ENCODE results near the gene FGFR3. TPM values are rescaled to one million over a fixed set of nuclear protein-coding genes. Genes with fewer than 3 reads are reported as not detected.
"Not testable (repeated sequence)": the region's sequence is repeated elsewhere in the genome, so short reads cannot be mapped to it uniquely, and the experiment has no call there.

Gene FGFR3
- total RNA-seq, 1 donor from 2014 or later: 1.4 TPM

DNA sequence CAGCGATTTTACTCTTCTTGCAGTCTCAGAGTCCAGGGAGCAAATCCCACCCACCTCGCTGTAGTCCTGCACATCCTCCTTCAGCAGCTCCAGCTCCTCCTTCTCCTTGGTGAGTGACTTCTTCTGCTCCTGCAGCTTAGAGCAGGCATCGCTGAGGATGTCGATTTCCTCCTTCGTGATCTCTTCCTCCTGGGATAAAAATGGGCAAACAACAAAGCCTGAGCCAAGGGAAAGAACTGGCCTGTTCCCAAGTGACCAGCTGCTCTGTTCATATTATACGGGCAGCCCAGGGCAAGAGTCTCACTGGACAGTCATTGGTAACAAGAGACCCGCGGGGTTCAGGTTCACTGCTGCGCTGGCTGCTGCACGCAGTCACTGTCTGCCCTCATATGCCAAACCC, 26.2 kb downstream of the FGFR3 start:
- DNase-seq: no peak

DNA sequence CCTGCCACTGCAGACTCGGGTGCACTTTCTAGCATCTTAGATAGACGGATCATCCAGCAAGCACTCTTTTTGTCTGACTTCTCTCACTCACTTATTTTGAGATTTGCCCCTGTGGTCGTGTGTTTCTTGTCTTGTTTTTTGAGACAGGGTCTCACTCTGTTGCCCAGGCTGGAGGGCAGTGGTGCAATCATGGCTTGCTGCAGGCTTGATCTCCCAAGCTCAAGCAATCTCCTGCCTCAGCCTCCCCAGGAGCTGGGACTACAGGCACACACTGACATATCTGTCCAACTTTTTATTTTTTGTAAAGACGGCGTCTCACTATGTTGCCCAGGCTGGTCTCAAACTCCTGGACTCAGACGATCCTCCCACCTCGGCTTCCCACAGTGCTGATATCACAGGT, 26.7 kb downstream of the FGFR3 start:
- DNase-seq: no peak

DNA sequence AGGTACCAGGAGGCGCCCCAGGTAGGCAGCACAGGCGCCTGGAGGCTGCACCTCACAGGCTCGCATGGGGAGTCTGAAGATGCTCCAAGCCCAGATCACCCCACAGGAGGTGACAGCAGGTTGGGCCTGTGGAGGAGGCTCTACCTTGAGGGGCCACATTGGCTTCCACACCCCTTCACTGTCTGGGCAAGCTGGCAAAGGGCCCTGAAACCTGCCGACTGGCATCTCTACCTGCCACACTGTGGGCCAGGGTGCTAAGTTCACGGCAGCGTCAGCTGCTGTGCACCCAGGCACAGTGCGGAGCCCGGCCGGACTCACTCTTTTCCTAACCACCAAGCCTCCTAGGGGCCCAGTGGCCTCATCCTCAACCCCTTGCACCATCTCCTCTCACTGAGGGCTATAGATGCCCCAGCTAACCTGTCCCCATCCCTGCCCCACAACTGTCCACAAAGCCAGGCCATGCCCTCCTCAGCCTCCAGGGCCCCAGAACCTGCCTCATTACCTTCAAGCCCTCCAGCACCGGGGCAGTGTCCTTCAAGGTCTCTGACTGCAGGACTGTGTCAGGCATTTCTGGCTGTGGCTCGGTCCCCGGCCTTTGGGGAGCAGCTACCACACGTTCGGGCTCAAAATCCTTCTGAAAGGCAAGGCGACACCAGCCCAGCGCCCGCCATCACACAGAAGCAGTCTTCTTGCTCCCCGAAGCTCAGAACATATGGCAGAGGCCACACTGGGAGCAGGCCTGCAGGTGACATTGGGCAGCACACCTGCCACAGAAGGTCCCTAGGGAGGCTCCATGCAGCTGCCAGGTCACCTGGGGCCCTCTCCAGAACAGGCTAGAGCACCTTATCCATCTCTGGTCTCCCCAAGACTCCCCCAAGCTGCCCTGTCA, 28.8 kb downstream of the FGFR3 start:
- no peak for DNase-seq

DNA sequence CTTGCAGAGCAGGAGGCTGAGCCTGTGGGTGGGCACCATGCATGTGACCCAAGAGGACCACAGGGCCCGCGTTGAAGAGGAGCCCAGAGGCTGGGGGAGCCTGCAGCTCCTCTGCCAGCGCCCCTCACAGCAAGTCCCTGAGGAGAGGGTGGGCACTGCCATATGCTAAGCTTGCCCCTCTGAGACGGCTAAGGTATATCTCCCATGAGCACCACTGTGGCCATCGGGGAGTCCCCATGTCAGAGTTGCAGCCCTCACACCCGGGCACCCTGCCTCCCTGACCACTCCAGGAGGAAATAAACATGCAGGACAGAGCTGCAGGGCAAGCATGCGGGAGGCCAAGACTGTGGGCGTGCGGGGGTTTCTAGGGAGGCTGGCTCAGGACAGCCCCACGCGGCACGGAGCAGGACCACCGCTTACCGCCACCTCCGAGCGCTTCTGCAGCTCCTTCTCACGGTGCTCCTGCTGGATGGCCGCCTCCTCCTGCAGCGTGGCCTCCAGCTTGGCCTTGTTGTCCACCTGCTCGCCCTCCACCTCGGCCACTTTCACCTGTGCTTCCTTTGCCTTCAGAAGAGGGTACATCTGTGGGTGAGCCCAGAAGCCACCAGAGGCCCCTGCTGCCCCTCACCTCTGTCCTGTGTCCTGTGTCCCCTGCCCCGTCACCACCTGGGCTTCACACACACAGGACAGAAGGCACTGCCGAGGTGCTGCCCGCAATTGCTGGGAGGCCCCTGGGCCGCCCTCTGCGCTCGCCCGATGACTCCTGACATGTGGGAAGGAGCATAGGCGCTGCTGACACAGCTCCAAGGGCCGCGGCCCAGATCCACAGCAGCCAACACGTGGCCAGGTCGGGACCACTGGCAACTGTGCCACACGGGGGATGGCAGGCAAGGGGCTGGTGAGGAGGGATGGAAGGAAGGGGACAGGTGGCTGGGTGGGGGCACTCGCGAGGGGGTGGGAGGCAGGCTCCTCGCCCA, 29.8 kb downstream of the FGFR3 start:
- DNase-seq: no peak

DNA sequence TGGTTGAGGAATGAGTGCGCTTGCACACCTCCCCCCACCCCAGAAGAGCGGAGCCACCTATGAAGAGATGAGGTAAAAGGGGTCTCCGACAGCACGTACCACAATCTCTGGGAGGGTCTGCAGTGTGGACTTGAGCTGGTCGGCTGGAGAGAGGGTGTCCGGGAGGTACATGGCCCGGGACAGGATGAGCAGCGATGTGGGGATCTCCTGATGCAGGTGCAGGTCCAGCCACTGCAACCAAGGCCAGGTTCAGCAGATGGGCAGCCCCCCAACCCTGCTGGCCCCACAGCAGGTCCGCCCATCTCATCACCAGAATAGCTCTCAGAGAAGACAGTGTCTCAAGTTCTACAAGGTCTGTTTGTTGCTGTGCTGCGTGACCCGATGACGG, 30.4 kb downstream of the FGFR3 start:
- no peak for DNase-seq

DNA sequence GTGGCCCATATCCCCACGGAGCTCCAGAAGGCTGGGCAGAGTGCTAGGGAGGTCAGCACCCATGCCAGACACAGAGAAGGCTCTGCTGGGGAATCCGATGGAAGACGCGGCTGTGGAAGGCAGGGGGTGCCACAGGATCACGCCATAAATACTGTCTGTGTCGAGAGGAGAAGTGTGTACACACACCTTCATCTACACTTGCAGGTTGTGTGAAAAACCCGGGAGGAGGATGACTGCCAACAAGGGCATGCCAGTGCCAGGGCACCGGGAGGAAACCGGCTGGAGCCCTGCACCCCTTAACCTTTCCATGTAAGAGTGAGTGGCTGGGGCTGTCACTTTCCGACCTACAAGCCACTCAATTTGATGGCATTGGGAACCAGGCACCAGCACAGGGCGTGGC, 31.7 kb downstream of the FGFR3 start:
- DNase-seq: no peak

DNA sequence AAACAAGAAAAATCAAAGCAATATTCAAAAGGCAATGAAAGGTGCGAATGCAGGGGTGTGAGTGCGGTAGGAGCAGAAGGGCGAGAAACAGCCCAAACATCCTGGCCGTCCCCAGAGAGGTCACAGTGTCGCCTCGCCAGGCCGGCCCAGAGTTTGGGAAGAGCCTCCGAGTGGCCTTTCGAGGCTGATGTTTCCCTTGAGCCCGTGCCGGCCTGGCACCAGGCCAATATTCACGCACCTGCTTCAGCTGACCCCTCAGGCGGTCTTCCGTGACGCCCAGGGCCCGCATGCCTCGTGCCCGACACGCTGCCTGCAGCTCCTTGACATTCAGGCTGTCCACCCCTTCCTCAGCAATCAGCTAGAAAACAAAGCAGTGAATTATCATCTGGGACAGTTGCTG, 32.2 kb downstream of the FGFR3 start:
- DNase-seq: no peak

DNA sequence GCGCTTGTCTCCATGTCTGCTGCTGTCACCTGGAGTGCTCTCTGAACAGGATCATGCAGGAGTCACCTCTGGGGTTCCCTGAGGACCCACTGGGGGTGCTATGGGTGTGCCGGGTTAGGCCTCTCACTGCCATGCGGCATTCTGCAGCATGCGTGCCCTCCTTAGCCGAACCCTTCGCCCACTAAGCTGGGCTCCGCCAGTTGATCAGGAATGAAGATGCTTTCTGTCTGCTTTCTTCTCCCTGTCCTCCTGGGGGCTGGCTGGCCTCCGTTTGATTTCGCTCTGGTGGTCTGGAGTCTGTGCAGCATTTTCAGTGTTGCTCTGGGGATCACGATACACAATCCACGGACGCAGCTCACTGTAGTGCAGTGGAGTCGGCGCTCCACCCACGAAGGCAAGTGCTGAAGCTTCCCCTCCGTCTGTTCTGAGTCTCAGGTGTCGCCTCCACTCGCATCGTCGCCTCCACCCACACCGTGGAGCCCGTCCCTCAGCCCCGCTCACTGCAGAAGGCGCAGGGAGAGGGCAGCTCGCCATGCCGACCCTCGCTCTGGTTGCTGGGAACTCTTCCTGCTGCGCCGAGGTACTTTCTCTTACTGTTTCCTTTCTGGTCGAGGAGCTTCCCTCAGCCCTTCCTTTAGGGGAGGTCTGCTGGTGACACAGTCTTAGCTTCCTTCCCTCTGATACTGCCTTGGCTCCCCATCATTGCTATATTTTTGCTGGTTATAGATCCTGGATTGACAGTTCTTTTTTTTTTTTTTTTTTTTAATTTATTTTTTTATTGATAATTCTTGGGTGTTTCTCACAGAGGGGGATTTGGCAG, 33.6 kb downstream of the FGFR3 start:
- DNase-seq: no peak

DNA sequence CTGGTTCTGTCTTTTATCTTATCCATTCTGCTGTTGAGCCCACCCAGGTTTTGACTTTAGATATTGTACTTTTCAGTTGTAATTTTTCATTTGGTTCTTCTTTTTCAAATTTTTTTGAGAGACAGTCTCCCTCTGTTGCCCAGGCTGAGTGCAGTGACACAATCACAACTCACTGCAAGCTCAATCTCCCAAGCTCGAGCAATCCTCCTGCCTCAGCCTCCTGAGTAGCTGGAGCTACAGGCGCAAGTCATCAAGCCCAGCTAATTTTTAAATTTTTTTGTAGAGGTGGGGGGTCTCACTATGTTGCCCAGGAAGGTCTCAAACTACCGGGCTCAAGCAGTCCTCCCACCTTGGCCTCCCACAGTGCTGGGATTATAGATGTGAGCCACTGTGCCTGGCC, 37.1 kb downstream of the FGFR3 start:
- DNase-seq: no peak

DNA sequence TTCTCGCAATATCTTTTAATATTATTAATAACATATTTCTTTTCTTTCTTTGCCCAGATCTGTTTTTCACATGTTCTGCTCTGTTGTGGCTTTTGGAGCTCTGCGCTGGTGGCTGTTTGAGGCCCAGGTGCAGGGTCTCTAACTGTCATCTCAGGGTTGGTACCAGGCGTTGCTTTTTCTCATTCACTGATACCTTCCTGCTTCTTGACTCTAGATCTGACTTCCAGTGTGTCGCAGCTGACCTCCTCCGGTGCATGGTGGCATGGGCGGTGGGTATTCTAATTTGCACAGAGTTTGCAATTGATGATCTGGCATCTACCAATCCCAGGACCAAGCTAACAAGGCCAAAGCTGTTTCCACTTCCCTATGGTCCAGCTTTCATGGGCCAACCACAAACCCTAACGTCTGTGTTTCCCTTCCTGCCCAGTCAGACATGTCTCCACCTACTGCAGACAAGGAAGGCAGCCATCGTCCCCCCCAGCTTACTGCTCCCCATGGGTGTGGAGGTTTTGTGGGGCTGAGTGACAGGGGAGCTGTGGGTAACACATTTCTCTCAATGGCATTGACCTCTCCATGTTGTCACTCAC, 37.6 kb downstream of the FGFR3 start:
- DNase-seq: no peak

DNA sequence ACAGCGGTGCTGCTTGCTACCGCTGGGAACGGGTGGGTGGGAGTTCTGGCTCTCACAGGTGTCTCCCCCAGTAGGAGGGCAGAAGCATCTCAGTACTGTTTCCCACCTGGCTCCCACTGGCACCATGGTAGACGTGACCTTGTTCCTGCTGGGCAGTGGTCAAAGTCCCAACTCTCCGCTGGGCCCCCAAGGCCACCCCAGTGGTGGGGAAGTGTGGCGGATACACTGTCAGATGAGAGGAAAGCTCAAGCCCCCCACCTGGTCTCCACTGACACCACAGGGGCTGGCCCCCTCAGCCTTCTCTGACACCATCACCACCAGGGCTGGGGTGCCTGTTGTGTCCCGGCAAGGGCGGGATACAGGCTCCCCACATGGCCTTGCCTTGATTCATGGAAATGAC, 38.2 kb downstream of the FGFR3 start:
- no peak for DNase-seq

DNA sequence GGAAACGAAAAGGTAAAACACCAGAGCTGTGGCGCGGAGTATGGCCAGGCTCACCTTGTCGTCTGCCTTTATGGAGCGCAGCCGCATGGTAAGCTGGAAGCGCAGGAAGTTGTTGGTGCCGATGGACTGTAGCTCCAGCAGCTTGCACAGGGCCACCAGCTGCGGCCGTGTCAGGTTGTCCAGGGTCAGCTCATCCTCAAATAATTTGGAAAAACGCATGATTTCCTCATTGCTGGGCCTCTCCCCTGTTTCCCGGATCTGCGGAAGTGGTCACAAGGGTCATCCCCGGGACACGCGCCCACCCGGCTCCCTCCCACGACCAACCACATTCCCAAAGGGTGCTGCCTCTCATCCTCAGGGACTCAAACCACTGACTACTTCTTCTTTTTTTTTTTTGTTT, 39.6 kb downstream of the FGFR3 start:
- DNase-seq: no peak

DNA sequence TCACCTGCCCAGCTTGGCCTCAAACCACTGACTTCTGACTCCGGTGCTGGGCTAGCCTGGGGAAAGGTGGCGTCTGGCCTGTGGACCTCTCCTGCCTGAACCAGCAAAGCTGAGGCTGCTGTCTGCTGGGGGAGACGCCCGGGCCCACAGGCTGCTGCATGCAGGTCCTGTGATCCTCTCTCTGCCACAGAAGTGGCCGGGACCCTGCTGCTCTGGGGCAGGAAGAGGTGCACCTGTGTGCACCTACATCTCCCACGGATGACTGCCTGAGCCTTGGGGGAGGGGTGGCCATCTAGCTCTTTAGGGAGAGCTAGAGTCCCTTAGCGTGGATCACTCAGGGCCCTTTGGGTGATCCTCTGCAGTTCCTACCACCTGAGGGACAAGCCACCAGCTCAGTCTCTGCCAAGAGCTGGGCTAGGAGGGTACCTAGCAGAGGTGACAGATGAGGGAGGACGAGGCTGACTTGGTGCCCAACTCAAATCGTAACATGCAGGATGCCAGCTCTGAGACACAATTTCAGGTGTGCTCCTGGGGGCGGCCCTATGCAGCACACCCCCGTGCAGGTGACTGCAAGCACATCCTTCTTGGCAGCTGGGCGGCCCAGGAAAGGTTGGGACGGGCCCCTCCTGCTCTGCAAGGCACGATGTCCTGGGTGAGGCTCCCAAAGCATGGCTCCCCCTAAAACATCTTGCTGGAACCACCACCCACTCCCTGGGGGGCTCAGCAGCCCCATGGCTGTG, 40.4 kb downstream of the FGFR3 start:
- DNase-seq: no peak

DNA sequence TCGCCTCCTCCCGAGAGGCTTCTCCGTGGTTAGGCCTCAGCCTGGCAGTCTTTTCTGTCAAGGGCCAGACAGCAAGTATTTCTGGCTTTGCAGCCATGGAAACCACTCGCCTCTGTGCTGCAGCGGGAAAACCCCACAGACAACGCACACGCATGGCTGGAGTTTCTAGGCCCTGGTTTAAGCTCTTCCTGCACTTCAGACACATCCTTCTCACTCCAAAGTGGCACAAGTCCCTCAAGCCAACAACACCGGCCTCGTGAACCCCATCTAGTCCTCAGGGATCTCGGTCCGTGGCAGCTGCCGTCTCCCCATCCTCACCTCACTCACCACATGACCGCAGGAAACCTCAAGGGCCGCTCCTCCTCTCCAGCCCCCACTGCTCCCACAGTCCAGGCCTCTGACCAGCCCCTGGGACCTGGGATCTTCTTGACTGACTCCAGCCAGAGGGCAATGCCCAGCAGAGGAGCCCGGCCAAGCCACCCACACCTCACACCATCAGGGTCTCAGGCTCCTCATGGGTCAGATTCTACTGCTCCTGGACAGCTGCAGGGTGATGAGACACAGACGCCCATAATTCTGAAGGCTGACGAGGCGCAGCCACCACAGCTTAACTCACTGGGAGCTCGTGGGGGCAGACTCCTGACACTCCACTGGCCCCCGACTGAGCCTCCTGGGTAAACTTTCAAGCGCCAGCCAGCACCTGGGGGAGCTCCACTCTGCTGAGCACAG, 41.1 kb downstream of the FGFR3 start:
- no peak for DNase-seq

DNA sequence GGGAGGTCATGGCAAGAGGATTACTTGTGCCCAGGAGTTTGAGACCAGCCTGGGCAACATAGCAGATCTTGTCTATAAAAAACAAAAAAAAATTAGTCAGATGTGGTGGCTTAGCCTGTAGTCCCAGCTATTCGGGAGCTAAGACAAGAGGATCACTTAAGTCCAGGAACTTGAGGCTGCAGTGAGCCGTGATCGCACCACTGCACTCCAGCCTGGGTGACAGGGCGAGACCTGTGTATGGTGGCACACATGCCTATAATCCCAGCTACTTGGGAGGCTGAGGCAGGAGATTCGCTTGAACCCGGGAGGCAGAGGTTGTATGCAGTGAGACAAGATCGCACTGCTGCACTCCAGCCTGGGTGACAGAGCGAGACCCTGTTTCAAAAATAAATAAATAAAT, 42.7 kb downstream of the FGFR3 start:
- not testable (repeated sequence) for DNase-seq

DNA sequence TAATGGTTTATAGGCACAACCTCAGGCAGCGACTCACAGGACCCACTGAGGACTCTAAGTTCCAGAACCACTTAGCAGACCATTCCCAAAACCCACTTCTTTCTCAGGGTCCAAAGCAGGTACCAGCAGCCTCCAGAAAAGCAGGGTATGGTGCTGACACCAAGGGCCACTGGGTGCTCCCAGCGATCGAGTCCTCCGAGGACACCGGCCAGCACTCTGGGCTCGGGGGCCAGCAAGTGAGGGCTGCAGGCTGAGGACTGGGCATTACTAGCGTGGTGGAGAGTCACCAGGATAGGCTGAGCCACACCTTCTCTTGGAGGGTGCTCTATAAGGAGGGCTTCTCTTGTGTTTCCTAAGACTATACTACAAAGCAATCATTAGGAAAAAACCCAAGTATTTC, 43.6 kb downstream of the FGFR3 start:
- no peak for DNase-seq

DNA sequence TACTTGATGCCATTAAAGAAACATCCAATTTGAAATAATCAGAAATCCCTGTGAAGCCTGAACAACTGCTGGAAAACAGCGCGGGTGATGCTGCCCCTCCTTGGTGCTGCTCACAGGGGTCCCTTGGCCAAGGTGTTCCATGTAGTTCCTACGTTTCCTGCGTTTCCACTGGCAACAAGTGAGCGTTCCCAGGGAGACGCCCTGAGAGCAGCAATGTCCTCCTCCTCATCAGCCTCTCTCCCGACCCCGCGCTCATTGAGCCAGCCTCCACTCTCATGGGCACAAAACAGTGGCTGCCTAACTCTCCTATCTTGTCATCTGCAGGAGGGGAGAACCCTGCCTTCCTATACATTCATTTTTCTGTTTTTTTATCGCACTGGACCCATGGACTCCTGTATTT, 44.0 kb downstream of the FGFR3 start:
- no peak for DNase-seq

DNA sequence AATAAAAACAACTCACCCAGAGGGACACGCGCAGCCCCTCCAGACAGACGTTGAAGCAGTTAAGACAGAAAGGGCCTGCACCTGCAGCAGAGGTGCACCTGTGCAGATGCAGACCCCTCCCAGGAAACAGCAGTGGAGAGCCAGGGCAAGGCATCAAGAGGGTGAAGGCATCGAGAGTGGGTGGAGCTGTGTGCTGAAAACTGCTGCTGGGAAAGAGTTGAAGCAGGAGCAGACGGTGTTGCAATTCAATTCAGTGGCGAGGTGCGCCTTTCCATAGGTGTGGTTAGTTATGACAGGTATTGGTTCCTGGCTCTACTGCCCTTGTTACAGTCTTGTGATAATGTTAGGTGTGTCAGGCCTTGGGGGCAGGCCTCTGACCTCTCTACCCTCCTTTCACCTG, 46.2 kb downstream of the FGFR3 start:
- no peak for DNase-seq

DNA sequence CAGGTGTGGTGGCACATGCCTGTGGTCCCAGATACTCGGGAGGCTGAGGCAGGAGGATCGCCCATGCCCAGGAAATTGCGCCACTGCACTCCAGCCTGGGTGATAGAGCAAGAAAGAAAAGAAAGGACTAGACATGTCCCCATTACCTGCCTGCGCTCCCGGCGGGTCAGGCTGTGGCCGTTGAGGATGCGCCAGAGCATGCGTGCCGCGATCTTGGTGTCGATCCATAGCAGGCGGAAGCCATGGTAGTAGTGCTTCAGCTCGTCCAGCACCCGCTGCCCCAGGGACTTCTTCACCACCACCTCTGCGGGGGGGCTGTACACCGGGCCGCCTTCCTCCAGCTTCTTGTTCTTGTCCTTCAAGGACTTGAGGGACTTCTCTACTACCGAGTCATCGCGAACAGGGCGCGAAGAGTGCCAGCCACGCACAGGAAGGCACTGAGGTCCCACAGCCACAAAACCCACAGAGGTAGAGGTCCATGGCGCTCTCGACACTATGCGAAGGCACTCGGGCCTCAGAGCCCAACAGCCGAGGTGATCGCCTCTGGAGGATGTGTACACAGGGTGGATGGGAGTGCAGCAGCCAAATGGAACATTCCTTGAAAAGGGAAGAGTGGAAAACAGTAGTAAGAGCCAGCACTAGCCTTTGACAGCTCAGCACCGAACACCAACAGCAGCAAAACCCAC, 48.3 kb downstream of the FGFR3 start:
- no peak for DNase-seq

DNA sequence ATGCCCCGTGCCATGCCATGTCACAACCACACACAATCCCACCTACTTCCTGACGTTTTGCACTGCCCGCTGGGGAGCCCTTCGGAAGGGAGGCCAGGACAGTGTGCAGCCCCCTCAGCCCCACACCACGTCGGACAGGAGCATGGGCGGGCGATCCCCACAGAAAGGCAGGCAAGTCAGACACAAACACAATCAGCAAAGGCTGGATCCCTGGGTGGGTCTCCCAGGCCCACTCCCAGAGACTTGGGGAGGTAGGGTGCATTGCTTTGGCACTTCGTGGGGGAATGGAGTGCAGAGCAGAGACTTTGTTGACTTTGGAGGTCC, 48.8 kb downstream of the FGFR3 start:
- no peak for DNase-seq
